Measurements from ENCODE around the gene SLMAP.

Gene SLMAP

DNA sequence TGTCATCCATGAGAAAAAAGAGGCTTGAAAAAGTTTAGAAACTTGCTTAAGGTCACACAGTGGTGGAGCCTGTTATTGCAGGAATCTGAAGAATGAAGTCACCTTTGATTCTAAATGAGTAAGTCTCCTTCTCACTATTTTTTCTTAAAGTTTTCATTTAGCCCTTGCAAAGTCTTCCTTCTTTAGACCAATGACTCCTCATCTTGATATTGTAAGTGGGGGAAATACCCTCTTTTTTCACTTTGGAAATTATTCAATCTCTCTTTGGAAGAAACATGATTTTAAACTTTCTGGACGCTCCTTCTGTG, 787 bp upstream of the SLMAP start:
- no peak for DNase-seq

DNA sequence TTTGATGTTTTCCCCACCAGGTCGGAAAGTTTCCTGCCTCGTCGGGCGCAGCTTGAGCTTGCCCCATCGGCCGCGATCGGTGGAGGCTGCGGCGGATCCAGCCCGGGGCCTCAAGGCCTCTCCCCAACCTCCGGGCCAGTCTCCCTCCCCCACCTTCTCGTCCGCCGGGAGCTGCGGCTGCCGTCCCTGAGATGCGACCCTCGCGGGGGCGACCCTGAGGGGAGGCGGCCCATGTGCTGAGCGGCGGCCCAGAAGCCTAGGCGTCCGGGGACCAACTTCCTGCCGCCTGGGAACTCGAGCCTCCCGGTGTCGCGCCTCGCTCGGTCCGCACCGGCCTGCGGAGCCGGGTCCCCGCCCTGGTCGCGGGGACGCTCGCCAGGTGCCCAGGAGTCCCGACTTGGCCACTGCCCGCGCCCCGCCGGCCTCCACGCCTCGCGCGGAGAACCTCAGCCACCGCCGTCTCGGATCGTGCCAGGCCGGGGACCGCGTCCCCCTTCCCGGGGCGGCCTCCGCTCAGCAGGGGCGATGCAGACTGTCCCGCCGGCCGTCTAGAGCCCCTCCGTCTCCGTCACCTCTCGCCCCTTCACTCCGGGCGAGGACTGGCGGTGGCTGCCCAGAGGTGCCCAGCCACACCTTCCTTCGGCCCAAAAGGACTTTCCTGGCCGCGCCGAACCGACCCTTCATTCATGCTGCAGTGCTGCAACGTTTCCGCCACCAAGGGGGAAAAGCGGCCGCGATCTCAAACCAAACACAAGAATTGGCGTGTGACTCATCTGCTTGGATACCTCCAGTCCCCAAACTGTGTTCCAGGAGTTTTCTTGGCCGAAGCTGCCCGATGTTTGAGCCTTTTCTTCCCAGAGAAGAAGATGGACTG, 656 bp downstream of the SLMAP start:
- peak; percentile 63 for DNase-seq

DNA sequence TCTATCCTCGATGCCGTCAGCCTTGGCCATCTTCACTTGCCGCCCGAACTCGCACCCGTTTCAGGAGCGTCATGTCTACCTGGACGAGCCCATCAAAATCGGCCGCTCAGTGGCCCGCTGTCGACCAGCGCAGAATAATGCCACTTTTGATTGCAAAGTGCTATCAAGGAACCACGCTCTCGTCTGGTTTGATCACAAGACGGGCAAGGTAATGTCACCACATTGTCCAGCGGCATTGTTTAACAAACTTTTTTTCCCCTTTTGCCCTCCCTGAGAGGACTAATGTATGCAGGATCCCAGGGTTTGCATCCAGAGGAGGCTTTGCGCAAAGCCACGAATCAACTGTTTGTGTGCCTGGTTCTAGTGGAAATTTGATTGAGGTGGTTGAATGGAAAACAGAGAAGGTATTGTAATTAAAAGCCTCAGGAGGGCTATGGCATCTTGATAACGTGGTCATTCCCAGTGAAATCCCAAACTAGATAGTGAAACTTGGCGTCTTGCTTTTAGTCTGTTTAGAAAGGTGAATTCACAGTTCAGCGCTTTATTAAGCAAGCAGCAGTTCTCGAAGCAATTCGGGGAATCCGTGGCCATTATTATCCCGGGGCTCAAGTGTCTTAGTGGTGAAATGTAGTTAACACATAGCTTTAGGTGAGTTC, 1.7 kb downstream of the SLMAP start:
- DNase-seq: peak; percentile 38

DNA sequence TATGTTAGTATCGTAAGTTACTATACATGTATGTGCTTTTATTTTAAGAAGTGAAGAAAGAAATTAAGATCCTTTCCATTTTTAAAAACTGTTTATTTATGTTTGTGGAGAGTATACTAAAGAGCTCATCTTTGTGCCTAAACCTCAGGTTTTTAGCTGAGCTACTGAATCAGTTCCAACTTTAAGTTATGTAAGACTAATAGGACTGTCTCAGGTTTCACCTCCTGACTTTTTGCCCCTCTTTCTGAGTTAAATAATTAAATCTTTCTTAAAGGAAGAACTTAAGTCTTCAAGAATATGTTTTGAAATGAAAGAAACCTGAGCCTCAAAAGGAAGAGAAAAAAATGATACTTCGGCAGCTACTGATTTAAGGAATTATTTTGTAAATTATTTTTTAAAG, 2.6 kb downstream of the SLMAP start:
- DNase-seq: no peak

DNA sequence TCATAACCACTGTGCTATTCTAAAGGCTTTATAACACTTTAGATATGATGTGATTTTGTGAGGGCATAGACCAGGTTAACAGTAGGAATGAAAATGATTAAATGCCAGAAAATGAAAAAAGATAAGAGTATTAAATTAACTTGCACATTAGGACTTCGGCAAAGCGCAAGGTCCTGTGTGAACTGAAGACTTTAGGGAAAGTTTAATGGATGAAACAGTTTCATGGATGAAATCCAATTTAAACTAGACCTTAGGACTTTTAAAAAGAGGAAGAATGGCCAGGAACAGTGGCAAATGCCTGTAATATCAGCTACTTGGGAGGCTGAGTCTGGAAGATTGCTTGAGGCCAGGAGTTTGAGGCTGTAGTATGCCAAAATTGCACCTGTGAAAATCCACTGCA, 8.7 kb downstream of the SLMAP start:
- no peak for DNase-seq

DNA sequence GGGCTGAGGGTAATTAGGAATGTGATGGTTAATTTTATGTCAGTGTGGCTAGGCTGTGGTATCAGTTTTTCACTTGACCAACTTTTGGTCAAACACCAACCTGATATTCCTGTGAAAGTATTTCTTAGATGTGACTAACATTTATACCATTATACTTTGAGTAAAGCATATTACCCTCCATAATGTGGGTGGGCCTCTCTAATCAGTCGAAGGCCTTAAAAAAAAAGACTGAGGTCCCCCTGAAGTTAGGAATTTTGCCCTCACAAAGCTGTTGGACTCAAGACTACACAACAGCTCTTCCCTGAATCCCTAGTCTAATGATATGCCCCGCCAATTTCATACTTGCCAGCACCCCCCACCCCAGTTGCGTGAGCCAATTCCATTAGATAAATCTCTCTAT, 12.5 kb downstream of the SLMAP start:
- no peak for DNase-seq

DNA sequence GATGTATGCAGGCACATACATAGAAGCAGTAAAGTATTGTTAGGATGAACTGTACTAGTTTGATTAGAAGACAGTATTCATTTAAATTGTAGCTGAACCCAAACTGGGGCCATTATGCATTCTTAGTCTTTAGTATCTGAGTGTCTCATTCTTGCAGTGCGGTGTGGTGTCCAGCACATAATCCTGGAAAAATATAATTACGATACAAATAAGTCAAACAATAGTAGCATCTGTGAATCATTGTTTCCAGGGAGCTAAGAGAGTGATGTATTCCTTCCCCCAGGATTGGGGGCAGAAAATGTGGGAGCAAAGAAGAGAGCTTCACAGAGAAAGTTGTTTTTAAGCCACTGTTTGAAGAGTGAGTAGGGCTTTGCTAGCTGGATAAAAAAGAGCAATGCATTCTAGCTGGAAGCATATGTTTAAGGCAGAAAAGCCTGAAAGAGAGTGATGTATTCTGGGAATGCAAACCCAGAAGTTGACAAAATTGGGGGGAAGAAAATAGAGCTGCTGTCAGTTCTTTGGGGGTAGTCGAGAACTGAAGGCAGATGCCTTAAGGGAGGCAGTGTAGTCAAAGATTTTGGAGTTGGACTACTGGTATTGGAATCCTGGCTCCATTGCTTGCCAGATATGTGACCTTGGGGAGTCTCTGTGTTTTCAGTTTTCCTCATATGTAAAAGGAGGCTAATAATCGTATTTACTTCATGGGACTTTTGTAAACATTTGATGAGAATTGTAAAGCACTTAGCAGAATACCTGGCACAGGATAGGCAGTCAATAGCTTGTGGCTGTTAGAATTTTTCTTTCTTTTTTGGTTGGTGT, 14.1 kb downstream of the SLMAP start:
- no peak for DNase-seq

DNA sequence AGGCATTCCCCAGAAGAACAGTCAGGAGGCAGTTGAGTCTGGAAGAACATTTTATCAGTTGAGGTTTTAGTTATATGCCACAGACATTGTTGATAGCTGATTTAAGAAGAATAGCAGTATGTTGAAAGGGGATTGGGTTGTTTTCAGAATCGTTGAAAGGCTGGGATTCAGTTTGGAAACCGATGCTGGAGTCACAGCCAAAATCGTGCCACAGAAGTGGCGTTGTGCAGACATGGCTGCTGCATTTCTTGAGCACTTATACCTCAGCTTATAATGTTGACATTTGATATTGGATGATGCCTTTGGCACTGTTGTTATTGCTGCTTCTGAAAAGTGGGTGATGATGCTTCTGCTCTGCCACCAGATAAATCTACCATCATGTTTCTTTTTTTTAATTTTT, 16.1 kb downstream of the SLMAP start:
- no peak for DNase-seq

DNA sequence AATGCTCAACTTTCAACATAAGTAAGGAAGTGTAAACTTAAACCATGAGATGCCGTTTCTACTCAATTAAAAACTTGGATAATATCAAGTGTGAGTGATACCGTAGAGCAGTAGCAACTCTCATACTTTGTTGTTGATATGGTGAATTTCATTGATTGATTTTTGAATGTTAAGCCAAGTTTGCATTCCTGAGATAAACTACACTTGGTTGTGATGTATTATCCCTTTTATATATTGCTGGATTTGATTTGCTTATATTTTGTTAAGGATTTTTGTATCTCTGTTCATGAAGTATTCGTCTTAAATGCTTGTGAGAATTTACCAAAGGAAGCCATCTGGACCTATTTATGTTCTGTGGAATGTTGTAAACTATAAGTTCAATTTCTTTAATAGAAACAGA, 21.7 kb downstream of the SLMAP start:
- no peak for DNase-seq

DNA sequence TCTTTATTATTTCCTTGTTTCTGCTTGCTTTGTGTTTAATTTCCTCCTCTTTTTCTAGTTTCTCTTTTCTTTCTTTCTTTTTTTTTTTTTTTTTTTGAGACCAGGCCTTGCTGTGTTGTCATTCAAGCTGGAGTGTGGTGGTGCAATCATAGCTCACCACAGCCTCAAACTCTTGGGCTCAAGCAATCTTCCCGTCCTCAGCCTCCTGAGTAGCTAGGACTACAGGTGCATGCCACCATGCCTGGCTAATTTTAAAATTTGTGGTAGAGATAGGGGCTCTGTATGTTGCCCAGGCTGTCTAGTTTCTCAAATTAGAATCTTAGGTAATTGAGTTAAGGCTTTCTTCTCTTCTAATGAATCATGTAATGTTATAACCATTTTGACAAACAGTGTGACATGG, 22.4 kb downstream of the SLMAP start:
- DNase-seq: no peak

DNA sequence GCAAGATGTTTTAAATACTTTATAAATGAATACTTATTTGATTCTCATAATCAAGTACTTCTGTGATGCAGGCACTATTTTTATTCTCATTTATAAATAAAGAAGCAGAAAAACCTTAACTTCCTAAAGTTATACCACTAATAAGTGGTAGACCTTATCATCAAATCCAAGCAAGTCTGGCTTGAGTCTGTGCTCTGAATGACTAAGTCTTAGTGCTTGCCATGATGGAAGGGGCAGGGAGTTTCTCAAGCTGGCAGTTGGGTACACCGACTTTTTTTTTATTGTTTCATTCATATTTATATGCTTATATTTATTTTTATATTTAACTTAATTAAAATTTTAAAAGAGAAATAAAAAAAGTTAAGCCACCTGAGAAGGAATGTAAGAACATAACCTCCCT, 23.6 kb downstream of the SLMAP start:
- DNase-seq: no peak

DNA sequence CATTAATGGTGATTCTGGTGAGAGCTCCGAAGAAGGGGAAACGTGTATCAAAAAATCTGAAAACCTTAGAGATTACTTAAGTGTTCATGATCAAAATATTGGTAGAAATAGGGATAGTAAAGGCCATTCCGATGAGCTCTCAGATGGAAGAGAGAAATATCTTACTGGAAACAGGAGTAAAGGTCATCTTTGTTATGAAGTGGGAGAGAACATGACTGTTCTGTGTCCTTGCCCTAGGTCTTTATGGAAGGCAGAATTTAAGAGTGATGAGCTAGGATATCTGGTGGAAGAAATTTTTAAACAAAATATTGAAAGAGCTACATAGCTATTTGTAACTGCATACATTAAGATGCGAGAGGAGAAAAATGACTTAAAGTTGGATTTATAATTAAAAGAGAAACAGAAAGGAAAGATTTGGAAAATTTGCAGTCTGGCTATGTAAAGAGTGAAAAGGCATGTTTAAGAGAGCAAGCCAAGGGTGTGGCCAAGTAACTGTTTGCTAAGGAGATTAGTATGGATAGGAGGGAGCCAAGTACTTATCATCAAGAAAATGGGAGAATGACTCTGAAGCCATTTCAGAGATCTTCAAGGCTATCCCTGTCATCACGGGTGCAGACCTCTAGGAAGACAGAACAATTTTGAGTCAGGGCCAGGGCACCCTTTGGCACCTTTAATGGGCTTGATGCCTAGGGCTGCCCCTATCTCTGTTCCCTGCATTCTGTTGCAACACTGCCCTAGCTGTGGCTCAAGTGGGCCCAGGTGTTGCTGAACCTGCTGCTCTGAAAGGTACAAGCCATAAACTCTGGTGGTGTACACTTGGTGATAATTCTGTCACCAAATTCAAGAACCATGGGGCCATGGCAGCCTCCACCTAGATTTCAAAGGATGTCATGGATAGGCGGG, 27.3 kb downstream of the SLMAP start:
- DNase-seq: no peak

DNA sequence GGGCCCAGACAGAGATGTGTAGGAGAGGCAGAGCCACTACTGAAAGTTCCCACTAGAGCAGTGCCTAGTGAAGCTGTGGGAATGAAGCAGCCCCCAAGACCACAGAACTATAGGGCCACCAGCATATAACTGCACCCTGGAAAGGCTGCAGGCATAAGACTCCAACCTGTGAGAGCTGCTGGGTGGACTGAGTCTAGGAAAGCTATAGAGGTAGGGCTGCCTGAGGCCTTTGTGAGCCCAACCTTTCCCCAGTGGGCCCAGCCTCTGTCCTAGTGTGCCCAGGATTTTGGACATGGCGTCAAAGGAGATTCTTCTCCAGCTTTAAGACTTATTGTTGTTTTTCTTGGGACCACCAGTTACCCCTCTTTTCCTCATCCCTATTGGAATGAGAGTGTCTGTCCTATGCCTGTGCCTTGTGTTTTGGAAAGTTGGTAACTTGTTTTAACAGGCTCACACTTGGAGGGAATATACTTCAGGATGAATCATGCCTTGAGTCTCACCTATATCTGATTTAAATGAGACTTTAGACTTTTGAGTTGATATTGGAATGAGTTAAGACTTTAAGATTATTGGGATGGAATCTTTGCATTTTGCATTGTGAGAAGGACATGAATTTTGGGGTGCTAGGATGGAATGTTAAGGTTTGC, 28.1 kb downstream of the SLMAP start:
- DNase-seq: no peak

DNA sequence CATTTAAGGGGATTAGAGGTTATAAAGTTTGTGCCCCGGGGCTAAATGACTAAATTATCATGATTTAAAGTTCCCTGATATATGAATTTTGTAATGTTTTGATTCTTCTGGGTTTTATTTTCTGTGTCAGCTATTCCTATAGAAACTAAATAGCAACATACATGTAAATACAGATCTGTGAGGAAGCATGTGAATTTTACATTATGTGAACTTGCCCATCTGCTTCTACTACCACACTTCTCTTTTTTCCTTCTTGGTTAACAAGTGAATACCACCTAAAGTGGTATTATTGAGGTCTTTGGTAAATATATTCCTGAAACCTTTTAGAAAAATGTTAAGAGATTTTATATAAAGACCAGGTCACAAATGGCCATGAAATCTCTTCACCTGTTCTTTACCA, 29.3 kb downstream of the SLMAP start:
- no peak for DNase-seq

DNA sequence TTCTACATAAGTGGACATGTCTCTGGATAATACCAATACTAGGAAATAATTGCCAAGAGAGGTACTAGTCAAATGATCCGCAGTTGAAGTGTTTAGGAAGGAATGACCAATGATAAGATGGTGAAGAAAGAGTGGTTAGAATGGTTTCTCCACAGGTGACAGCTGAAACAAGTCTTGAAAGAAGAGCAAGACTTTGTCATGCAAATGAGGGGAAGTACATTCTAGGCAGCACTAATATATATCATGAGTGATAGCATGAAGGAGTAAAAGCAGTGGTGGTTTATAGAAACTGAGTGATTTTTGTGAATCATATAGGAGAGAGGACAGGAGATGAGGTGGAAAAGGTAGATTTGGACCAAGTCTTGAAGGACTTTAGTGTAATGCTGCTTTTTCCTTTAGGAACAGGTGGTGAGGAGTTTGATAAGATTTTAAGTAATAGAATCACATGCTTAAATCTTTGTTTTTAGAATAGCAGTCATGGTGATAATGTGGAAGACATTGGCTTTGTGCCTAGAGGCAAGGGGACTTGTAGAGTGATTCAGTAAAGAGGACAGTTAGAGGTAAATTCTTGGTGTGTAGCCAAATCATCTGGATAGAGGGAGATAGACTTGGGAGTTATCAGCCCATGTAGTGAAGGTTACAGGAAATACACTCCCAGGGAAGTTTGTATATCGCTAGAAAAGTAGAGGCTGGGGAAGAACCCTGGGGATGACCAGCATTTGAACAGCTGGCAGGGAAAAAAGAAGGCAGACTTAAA, 31.9 kb downstream of the SLMAP start:
- no peak for DNase-seq

DNA sequence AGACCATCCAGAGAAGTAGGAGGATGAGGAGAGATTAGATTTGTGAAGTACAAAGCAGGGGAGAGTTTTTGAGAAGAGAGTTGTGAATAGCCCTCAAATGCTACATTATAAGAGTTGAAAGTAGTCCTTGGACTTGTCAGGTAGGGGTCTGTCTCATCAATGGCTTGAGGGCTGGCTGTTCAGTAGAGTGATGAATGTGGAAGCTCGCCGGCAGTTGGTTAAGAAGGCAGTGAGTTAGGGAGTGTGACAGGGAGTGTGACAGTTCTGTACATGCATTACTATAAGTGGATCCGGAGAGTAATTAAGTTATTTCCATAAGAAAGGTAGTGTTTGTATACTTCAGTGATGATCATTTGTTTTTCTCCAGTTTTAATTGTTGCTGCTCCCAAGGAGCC, 32.5 kb downstream of the SLMAP start:
- no peak for DNase-seq

DNA sequence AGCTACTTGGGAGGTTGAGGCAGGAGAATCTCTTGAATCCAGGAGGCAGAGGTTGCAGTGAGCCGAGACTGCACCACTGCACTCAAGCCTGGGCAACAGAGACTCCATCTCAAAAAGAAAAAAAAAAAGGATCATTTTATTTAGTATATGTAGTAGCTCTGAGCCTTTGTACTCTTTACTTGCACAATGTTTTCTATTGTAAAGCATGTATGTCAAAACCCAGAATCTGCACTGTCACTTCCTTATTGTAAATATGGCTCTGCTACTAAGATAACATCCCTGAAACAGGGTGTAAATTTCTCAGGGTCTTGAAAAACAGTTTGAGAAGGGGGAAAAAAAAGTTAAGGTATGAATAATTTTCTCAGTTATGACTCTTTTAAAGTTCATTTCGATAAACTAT, 35.1 kb downstream of the SLMAP start:
- no peak for DNase-seq

DNA sequence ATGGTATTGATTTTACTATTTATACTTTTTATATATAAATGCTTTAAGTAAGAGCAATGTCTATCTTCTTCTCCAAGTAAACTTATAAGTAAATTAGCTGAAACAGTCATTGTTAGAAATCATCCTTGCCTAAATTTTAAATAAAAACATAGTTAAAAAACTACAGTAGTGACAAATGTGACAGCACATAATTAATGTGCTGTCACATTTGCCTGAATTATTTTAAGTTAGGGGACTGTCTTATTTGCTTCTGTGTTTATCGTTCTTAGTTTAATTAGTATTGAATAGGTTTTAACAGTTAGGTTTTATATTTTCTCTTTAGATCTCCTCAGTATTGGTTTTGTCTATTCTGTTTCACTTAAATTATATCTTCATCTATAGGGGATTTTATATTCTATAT, 36.1 kb downstream of the SLMAP start:
- no peak for DNase-seq

DNA sequence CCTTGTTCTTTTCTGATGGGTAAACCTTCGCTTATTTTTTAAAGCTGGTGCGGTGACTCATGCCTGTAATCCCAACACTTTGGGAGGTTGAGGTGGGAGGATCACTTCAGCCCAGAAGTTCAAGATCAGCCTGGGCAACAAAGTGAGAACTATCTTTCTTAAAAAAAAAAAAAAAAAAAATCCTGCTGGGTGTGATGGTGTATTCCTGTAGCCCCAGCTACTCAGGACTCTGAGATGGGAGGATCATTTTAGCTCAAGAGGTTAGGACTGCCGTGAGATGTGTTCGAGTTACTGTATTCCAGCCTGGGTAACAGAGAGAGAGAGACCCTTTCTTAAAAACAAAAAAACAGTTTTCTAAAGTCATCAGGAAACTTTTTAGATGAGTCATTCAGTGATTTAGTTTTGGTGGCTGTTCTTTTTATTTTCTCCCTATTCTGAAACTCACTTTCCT, 37.7 kb downstream of the SLMAP start:
- no peak for DNase-seq

DNA sequence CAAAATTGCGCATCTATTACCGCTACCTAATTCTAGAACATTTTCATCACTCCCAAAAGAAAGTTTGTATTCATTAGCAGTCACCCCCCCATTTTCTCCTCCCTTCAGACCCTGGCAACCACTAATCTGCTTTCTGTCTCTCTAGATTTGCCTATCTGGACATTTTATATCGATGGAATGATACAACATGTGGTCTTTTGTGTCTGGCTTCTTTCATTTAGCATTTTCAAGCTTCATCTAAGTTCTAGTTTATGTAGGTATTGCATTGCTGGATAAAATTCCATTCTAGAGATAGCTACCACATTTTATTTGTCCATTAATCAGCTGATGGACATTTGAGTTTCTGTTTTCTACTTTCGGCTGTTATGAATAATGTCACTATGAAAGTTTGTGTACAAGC, 38.4 kb downstream of the SLMAP start:
- no peak for DNase-seq

DNA sequence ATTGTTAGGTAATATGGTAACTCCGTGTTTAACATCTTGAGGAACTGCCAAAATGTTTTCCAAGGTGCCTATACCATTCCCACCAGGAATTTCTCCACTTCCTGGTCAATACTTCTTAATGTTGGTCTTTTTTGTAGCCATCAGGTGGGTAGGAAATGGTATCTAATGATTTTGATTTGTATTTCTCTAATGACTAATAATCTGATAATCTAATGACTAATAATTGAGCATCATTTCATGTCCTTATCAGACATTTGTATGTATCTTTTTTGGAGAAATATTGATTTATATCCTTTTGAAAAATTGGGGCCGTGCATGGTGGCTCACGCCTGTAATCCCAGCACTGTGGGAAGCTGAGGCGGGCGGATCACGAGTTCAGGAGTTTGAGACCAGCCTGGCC, 38.8 kb downstream of the SLMAP start:
- no peak for DNase-seq

DNA sequence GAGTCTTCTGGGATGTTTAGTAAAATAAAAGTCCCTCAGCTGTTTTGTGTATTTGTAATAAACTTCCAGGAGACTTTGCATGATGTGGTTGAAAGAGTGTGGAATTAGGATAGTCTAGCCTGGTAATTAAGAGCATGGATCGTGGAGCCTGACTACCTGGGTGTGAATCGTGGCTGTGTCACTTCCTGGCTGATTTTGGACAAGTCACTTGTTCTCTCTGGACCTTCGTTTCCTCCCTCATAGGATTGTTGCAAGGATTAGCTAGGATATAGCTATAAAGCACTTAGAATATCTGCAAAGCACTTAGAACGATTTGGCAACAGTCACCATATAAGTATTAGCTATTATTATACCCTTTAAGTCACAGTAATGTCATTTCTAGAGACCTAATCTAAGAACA, 40.2 kb downstream of the SLMAP start:
- no peak for DNase-seq

Data from left hindlimb (tissue), 1 donor.